Large intestine (tissue), 3 donors: ENCODE data around the gene FOXP1. TPM values are rescaled to one million over a fixed set of nuclear protein-coding genes. Genes with fewer than 3 reads are reported as not detected.

Experiments used
- DNase-seq, 2 donors: peaks; one replicate each; pipeline versions ENCODE4 v3.0.0 to v3.0.0-alpha.2; 2013
- H3K27ac ChIP-seq: one replicate; pipeline ENCODE4 v1.5.1; 2013; ENCODE audit warnings: low read length
- H3K27me3 ChIP-seq: 2 replicates; pipeline ENCODE4 v1.6.1; 2013; ENCODE audit warnings: low read length; ENCODE audit not compliant: control insufficient read depth, insufficient read depth
- H3K36me3 ChIP-seq: 2 replicates; pipeline ENCODE4 v1.6.1; 2013; ENCODE audit warnings: low read length; ENCODE audit not compliant: control insufficient read depth, insufficient read depth
- H3K4me1 ChIP-seq: one replicate; pipeline ENCODE4 v1.6.1; 2013; ENCODE audit warnings: low read length; ENCODE audit not compliant: control insufficient read depth, insufficient read depth
- H3K4me3 ChIP-seq: one replicate; pipeline ENCODE4 v1.5.1; 2013; ENCODE audit warnings: low read length
- H3K9me3 ChIP-seq: one replicate; pipeline ENCODE4 v1.6.1; 2013; ENCODE audit warnings: mild to moderate bottlenecking, low read depth, low read length, moderate library complexity; ENCODE audit not compliant: control insufficient read depth
- WGBS: methylation state at CpG from one replicate; pipeline ENCODE4 v1.1.5; 2013; ENCODE audit warnings: low lambda C conversion rate; ENCODE audit not compliant: insufficient coverage; 5-methylcytosine and 5-hydroxymethylcytosine counted together
- polyA plus RNA-seq: library from polyadenylated mRNA; unstranded; fragments of 120-200 nt; gene quantifications from one replicate; pipeline ENCODE4 v1.2.1, GENCODE V29; 2013

The FOXP1 gene
- polyA plus RNA-seq, 1 donor = 64.1 TPM

- 100% methylated on average over 2 of the region's 6 CpGs for WGBS
- H3K36me3 ChIP-seq = peaks cover 2% of the 10 kb centered on the region
- peaks cover 10% of the 10 kb centered on the region for H3K4me1 ChIP-seq
- no peak overlapping the region for H3K27ac ChIP-seq
- no peaks in the 10 kb centered on the region for H3K27me3 ChIP-seq
- no peak for DNase-seq
- H3K4me3 ChIP-seq = no peak overlapping the region
- no peaks in the 10 kb centered on the region for H3K9me3 ChIP-seq
These were observed 403.0 kb downstream of the FOXP1 start for GRCh38 chr3:71180524-71180923.

GRCh38 chr3:71177375-71177774 lies 406.2 kb downstream of the FOXP1 start:
- Histone ChIP-seq H3K9me3 (no peaks in the 10 kb centered on the region), H3K36me3 (peaks cover 5% of the 10 kb centered on the region), H3K4me1 (peaks cover 12% of the 10 kb centered on the region), H3K27me3 (no peaks in the 10 kb centered on the region), H3K27ac (no peak overlapping the region), H3K4me3 (no peak overlapping the region)
- no peak for DNase-seq
- WGBS = no CpG with 5 or more reads among the region's 4 CpGs

- no CpG with 5 or more reads among the region's 5 CpGs for WGBS
- H3K4me1 ChIP-seq = peaks cover 12% of the 10 kb centered on the region
- H3K9me3 ChIP-seq = no peaks in the 10 kb centered on the region
- no peak overlapping the region for H3K4me3 ChIP-seq
- peaks cover 5% of the 10 kb centered on the region for H3K36me3 ChIP-seq
- H3K27me3 ChIP-seq = no peaks in the 10 kb centered on the region
- H3K27ac ChIP-seq = peak overlapping the region; percentile 16
- no peak for DNase-seq
These were observed 407.2 kb downstream of the FOXP1 start for GRCh38 chr3:71176366-71176765.

GRCh38 chr3:71175691-71176365 lies 407.7 kb downstream of the FOXP1 start:
- Histone ChIP-seq H3K27me3 (no peaks in the 10 kb centered on the region), H3K9me3 (no peaks in the 10 kb centered on the region), H3K4me1 (peaks cover 12% of the 10 kb centered on the region), H3K27ac (peak overlapping the region; percentile 7), H3K4me3 (no peak overlapping the region), H3K36me3 (peaks cover 7% of the 10 kb centered on the region)
- DNase-seq = peak in 1 of 2 donors; percentile 69
- WGBS = 23% methylated on average over 2 of the region's 5 CpGs

GRCh38 chr3:71172951-71173350 lies 410.6 kb downstream of the FOXP1 start:
- peak in 1 of 2 donors; percentile 56 for DNase-seq
- 20% methylated on average over 1 of the region's 2 CpGs for WGBS
- peaks cover 7% of the 10 kb centered on the region for H3K36me3 ChIP-seq
- no peaks in the 10 kb centered on the region for H3K9me3 ChIP-seq
- H3K27ac ChIP-seq = peak overlapping the region; percentile 50
- H3K4me3 ChIP-seq = no peak overlapping the region
- no peaks in the 10 kb centered on the region for H3K27me3 ChIP-seq
- H3K4me1 ChIP-seq = peaks cover 12% of the 10 kb centered on the region

- Histone ChIP-seq H3K27ac (peak overlapping the region; percentile 50), H3K9me3 (no peaks in the 10 kb centered on the region), H3K4me3 (no peak overlapping the region), H3K36me3 (peaks cover 7% of the 10 kb centered on the region), H3K4me1 (peaks cover 12% of the 10 kb centered on the region), H3K27me3 (no peaks in the 10 kb centered on the region)
- no CpG with 5 or more reads among the region's 3 CpGs for WGBS
- no peak for DNase-seq
These were observed 411.3 kb downstream of the FOXP1 start for GRCh38 chr3:71172189-71172588.

- peaks cover 9% of the 10 kb centered on the region for H3K4me1 ChIP-seq
- WGBS = 97% methylated on average over 5 of the region's 7 CpGs
These were observed 412.3 kb downstream of the FOXP1 start for GRCh38 chr3:71171247-71171646.

GRCh38 chr3:71168880-71169411 lies 414.6 kb downstream of the FOXP1 start:
- Histone ChIP-seq H3K4me3 (no peak overlapping the region), H3K27ac (no peak overlapping the region), H3K9me3 (no peaks in the 10 kb centered on the region), H3K36me3 (peaks cover 14% of the 10 kb centered on the region), H3K27me3 (no peaks in the 10 kb centered on the region), H3K4me1 (peaks cover 2% of the 10 kb centered on the region)
- WGBS = 38% methylated on average over 3 of the region's 11 CpGs
- no peak for DNase-seq

More at GRCh38 chr3:71171247-71171646, 412.3 kb downstream of the FOXP1 start:
- DNase-seq = no peak
- no peaks in the 10 kb centered on the region for H3K27me3 ChIP-seq
- H3K4me3 ChIP-seq = no peak overlapping the region
- no peaks in the 10 kb centered on the region for H3K9me3 ChIP-seq
- no peak overlapping the region for H3K27ac ChIP-seq
- peaks cover 11% of the 10 kb centered on the region for H3K36me3 ChIP-seq

GRCh38 chr3:71168121-71168721 lies 415.3 kb downstream of the FOXP1 start:
- Histone ChIP-seq H3K9me3 (no peaks in the 10 kb centered on the region), H3K4me3 (no peak overlapping the region), H3K27me3 (no peaks in the 10 kb centered on the region), H3K4me1 (peaks cover 2% of the 10 kb centered on the region), H3K27ac (no peak overlapping the region), H3K36me3 (peaks cover 11% of the 10 kb centered on the region)
- WGBS = 80% methylated on average over 1 of the region's 6 CpGs
- no peak for DNase-seq

- no peak for DNase-seq
- no CpG with 5 or more reads among the region's 10 CpGs for WGBS
- H3K4me3 ChIP-seq = no peak overlapping the region
- peaks cover 11% of the 10 kb centered on the region for H3K36me3 ChIP-seq
- no peaks in the 10 kb centered on the region for H3K9me3 ChIP-seq
- no peaks in the 10 kb centered on the region for H3K4me1 ChIP-seq
- H3K27ac ChIP-seq = no peak overlapping the region
- no peaks in the 10 kb centered on the region for H3K27me3 ChIP-seq
These were observed 416.9 kb downstream of the FOXP1 start for GRCh38 chr3:71166339-71167240.
